HG02973 (cell line): ENCODE measurements around the gene BCL2L1.

Experiments
- ATAC-seq: cut with Tn5 transposase; IDR thresholded peaks from one replicate; pipeline ENCODE4 v1.9.1; 2021; ENCODE audit warnings: moderate library complexity; ENCODE audit not compliant: unreplicated experiment

Gene BCL2L1

GRCh38 chr20:31615416-31615815 is 107.3 kb downstream of the BCL2L1 start:
- ATAC-seq: no peak
